H7 (cell line): Measurements from ENCODE around the gene SLC29A1. TPM values are rescaled to one million over a fixed set of nuclear protein-coding genes. Genes with fewer than 3 reads are reported as not detected.
"Not testable (repeated sequence)": the region's sequence is repeated elsewhere in the genome, so short reads cannot be mapped to it uniquely, and the experiment has no call there.

Source experiments
- DNase-seq: peaks from one replicate; pipeline ENCODE4 v3.0.0; 2012
- H3K27me3 ChIP-seq: 2 replicates; pipeline ENCODE4 v1.6.0; 2011; ENCODE audit warnings: mild to moderate bottlenecking, low read length; ENCODE audit not compliant: control insufficient read depth, insufficient read depth
- H3K36me3 ChIP-seq: replicated peaks from 2 replicates; pipeline ENCODE4 v1.5.1; 2011; ENCODE audit warnings: low read length; ENCODE audit not compliant: control insufficient read depth, insufficient read depth
- H3K4me3 ChIP-seq: 2 replicates; pipeline ENCODE4 v1.5.1; 2011; ENCODE audit warnings: low read depth, mild to moderate bottlenecking, control low read depth, low read length, moderate library complexity; ENCODE audit not compliant: insufficient read depth
- total RNA-seq: library from RNA; depleted of rRNA; stranded (reverse); fragments of >200 nt; shearing (Covaris generic); gene quantifications from 2 replicates; pipeline ENCODE4 v1.2.3, GENCODE V29; 2014; rRNA removed

The SLC29A1 gene
- total RNA-seq = 68.6 and 71.9 TPM in 2 replicates

GRCh38 chr6:44223319-44224028, at the start of gene SLC29A1:
TSS of gene SLC29A1 (plus strand) at chr6:44223595. CDS start at chr6:44227314, 3,719 bp downstream.
- Histone ChIP-seq H3K27me3 (no peaks in the 10 kb centered on the region), H3K36me3 (peaks cover 2% of the 10 kb centered on the region; the same call in 1 of the 2 replicates), H3K4me3 (peak within 1 kb of the TSS; percentile 71)
- peak; percentile 98 for DNase-seq

GRCh38 chr6:44176130-44176761, 47.1 kb upstream of the SLC29A1 start:
- Histone ChIP-seq H3K27me3 (no peaks in the 10 kb centered on the region), H3K36me3 (no peaks in the 10 kb centered on the region), H3K4me3 (no peak overlapping the region)
- peak; percentile 39 for DNase-seq

GRCh38 chr6:44176762-44177509, 46.5 kb upstream of the SLC29A1 start:
- Histone ChIP-seq H3K4me3 (no peak overlapping the region), H3K27me3 (no peaks in the 10 kb centered on the region), H3K36me3 (no peaks in the 10 kb centered on the region)
- DNase-seq = peak; percentile 36

DNA sequence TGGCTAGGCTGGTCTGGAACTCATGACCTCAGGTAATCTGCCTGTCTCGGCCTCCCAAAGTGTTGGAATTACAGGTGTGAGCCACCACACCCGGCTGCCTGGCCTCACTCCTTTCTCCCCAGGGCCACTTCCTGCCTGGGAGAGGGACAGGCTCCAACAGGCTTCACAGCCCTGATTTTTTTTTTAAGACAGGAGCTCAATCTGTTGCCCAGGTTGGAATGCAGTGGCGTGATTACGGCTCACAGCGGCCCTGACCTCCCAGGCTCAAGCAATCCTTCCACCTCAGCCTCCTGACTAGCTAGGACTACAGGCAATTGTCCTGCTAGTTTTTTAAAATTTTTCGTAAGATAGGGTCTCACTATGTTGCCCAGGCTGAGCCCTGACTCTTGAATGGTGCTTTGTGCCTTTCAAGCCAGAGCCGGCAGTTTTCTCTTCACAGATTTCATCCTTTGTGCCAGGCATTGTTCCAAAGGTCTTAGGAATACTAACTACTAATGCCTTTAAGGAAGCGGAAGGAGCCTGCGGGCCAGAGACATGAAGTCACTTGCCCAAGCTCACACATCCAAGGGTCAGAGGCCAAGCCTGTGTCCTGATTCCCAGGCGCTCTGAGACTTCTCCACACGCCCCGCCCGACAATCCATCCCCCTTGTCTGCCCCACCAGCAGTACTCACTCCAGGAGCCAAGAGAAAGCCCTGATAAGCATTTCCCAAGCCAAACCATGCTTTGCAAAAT, 45.5 kb upstream of the SLC29A1 start:
- Histone ChIP-seq H3K4me3 (no peak overlapping the region), H3K36me3 (no peaks in the 10 kb centered on the region), H3K27me3 (no peaks in the 10 kb centered on the region)
- peak; percentile 46 for DNase-seq

GRCh38 chr6:44178424-44179071, 44.8 kb upstream of the SLC29A1 start:
- no peak for DNase-seq
- no peak overlapping the region for H3K4me3 ChIP-seq

GRCh38 chr6:44179072-44179536, 44.3 kb upstream of the SLC29A1 start:
- H3K4me3 ChIP-seq = no peak overlapping the region
- no peaks in the 10 kb centered on the region for H3K36me3 ChIP-seq
- no peaks in the 10 kb centered on the region for H3K27me3 ChIP-seq
- no peak for DNase-seq

More at GRCh38 chr6:44178424-44179071, 44.8 kb upstream of the SLC29A1 start:
- H3K27me3 ChIP-seq = no peaks in the 10 kb centered on the region
- no peaks in the 10 kb centered on the region for H3K36me3 ChIP-seq

GRCh38 chr6:44179648-44180047, 43.7 kb upstream of the SLC29A1 start:
- no peaks in the 10 kb centered on the region for H3K36me3 ChIP-seq
- no peak overlapping the region for H3K4me3 ChIP-seq
- H3K27me3 ChIP-seq = no peaks in the 10 kb centered on the region; the same call in 1 of the 2 replicates
- DNase-seq = no peak

DNA sequence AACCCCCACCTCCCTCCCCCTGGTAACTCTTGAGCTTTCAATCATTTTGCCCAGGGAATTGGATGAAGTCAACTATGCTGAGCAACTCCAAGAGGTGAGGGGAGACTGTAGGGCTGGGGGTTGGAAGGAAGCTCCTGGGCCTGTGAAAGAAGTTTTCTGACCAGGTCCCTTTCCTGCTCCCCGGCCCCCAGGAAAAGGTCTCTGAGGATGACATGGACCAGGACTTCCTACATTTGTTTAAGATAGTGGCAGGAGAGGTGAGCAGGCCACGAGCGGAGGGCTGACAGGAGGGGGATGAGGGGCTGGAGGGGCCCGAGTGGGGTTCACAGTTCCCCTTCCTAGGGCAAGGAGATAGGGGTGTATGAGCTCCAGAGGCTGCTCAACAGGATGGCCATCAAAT, 43.0 kb upstream of the SLC29A1 start:
- no peaks in the 10 kb centered on the region; the same call in 1 of the 2 replicates for H3K27me3 ChIP-seq
- peak; percentile 16 for DNase-seq
- no peaks in the 10 kb centered on the region for H3K36me3 ChIP-seq
- no peak overlapping the region for H3K4me3 ChIP-seq

DNA sequence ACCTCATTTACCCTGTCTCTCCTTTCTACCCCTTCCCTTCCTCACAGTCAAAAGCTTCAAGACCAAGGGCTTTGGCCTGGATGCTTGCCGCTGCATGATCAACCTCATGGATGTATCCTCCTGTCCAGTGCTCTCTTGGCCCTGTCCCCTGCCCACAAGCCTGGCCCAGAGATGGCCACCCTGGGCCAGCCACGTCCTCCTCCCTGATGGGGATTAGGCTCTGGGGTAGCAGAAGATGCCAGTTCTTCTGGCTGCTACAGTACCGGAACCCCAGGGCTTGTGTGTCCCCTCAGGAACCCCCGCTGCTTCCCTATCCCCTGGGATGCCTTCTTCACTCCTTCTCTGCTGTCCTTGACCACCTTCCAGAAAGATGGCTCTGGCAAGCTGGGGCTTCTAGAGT, 42.5 kb upstream of the SLC29A1 start:
- H3K36me3 ChIP-seq = no peaks in the 10 kb centered on the region
- H3K4me3 ChIP-seq = no peak overlapping the region
- DNase-seq = peak; percentile 39
- no peaks in the 10 kb centered on the region; the same call in 1 of the 2 replicates for H3K27me3 ChIP-seq

DNA sequence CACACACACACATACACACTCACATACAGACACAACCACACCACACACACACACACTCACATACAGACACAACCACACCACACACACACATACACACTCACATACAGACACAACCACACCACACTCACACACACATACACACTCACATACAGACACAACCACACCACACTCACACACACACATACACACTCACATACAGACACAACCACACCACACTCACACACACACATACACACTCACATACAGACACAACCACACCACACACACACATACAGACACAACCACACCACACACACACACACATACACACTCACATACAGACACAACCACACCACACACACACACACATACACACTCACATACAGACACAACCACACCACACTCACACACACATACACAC, 41.6 kb upstream of the SLC29A1 start:
- H3K27me3 ChIP-seq, H3K36me3 ChIP-seq, DNase-seq, H3K4me3 ChIP-seq: not testable (repeated sequence)

GRCh38 chr6:44182911-44183390, 40.4 kb upstream of the SLC29A1 start:
- peak; percentile 26 for DNase-seq
- H3K36me3 ChIP-seq = no peaks in the 10 kb centered on the region
- H3K27me3 ChIP-seq = no peaks in the 10 kb centered on the region; the same call in 1 of the 2 replicates
- H3K4me3 ChIP-seq = no peak overlapping the region

DNA sequence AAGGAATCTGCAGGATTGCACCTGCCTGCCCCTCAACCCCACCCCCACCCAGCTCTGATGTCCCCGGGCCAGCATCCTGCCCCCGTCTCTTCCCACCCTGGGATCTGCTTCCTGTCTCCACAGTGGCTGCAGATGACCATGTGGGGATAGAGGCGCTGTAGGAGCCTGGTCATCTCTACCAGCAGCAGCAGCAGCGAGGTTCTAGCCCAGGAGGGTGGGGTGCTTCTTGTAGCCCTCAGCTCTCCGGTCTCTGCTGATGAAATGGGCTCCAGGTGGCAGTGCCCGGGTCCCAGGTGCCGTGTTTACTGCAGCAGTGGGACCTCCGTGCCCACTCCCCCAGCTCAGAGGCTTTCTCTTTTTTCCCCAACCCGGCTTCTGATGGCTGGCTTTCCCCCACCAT, 39.6 kb upstream of the SLC29A1 start:
- DNase-seq = peak; percentile 60

DNA sequence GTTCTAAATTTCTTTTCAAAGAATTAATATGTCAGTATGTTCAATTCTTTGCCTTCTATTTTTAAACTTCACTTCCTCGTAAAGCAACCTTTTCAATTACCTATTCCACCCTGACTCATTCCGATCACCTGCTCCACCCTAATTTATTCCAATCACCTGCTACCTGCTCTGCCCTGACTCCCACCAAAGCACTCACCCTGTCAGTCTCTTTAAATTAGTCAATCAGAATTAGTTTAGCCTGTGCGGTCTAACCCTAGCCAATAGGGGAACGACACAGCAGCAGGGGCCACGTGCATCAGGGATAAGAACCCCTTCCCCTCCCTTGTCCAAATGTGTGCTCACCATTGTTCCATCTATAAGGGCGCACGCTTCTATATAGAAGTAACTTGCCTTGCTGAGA, 38.0 kb upstream of the SLC29A1 start:
- not testable (repeated sequence) for H3K4me3 ChIP-seq

More for the DNA sequence above, 39.6 kb upstream of the SLC29A1 start:
- Histone ChIP-seq H3K36me3 (no peaks in the 10 kb centered on the region), H3K4me3 (no peak overlapping the region), H3K27me3 (no peaks in the 10 kb centered on the region; the same call in 1 of the 2 replicates)

More for the DNA sequence above, 38.0 kb upstream of the SLC29A1 start:
- DNase-seq, H3K27me3 ChIP-seq, H3K36me3 ChIP-seq: not testable (repeated sequence)
